ENCODE measurements around the gene UBE3D. TPM values are rescaled to one million over a fixed set of nuclear protein-coding genes. Genes with fewer than 3 reads are reported as not detected.
"Not testable (repeated sequence)": the region's sequence is repeated elsewhere in the genome, so short reads cannot be mapped to it uniquely, and the experiment has no call there.

The UBE3D gene
- total RNA-seq, 1 donor from 2014 or later: 17.2 TPM

DNA sequence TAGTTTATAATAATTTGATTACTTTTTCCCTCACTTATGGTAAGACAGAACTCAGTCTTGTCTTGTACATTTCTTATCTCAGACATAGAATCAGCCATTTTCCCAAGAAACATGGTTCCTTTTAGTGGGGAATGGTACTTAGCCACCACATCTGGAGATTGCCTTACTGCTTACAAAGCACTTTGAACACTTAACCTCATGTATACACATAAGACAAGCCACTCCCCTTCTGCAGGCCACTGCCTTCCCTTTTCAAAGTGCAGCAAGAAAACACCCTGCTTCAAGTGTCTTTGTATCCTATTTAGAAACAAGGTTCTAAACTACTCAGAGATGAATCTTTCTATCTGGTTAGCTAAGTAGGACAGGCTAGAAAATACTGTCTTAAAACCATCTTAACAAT lies 159.2 kb downstream of the UBE3D start:
- Histone ChIP-seq H3K4me1 (ENCODE audit: control insufficient read depth in 3 of 3, insufficient read depth in 3 of 3, low read length in 3 of 3) (peaks cover 6 to 11% (median 11%) of the 10 kb centered on the region in 3 donors), H3K4me3 (ENCODE audit: low read length in 3 of 3) (no peak overlapping the region), H3K9ac (ENCODE audit: low read depth in 1 of 3, low read length in 3 of 3) (no peak overlapping the region), H3K36me3 (ENCODE audit: control insufficient read depth in 3 of 3, insufficient read depth in 3 of 3, low read length in 3 of 3) (no peaks in the 10 kb centered on the region), H3K9me3 (ENCODE audit: control insufficient read depth in 3 of 3, low read length in 3 of 3) (no peaks in the 10 kb centered on the region), H3K27me3 (ENCODE audit: control insufficient read depth in 3 of 3, insufficient read depth in 3 of 3, low read length in 3 of 3) (no peaks in the 10 kb centered on the region), H3K27ac (ENCODE audit: low read depth, low read length) (no peak overlapping the region)

- Histone ChIP-seq H3K4me3 (ENCODE audit: low read length in 3 of 3) (no peak overlapping the region), H3K9ac (ENCODE audit: low read depth in 1 of 3, low read length in 3 of 3) (no peak overlapping the region), H3K27ac (ENCODE audit: low read depth, low read length) (no peak overlapping the region), H3K36me3 (ENCODE audit: control insufficient read depth in 3 of 3, insufficient read depth in 3 of 3, low read length in 3 of 3) (no peaks in the 10 kb centered on the region), H3K27me3 (ENCODE audit: control insufficient read depth in 3 of 3, insufficient read depth in 3 of 3, low read length in 3 of 3) (no peaks in the 10 kb centered on the region), H3K4me1 (ENCODE audit: control insufficient read depth in 3 of 3, insufficient read depth in 3 of 3, low read length in 3 of 3) (peaks cover 0 to 5% (median under 1%) of the 10 kb centered on the region in 3 donors), H3K9me3 (ENCODE audit: control insufficient read depth in 3 of 3, low read length in 3 of 3) (no peaks in the 10 kb centered on the region)
Measured at GRCh38 chr6:82904860-82905259, 160.8 kb downstream of the UBE3D start.

GRCh38 chr6:82904257-82904656 lies 161.4 kb downstream of the UBE3D start:
- no peaks in the 10 kb centered on the region for H3K27me3 ChIP-seq (ENCODE audit: control insufficient read depth in 3 of 3, insufficient read depth in 3 of 3, low read length in 3 of 3)

GRCh38 chr6:82902290-82902689 lies 163.4 kb downstream of the UBE3D start:
- Histone ChIP-seq H3K4me1 (ENCODE audit: control insufficient read depth in 3 of 3, insufficient read depth in 3 of 3, low read length in 3 of 3) (no peaks in the 10 kb centered on the region), H3K27me3 (ENCODE audit: control insufficient read depth in 3 of 3, insufficient read depth in 3 of 3, low read length in 3 of 3) (no peaks in the 10 kb centered on the region), H3K9ac (ENCODE audit: low read depth in 1 of 3, low read length in 3 of 3) (no peak overlapping the region), H3K4me3 (ENCODE audit: low read length in 3 of 3) (no peak overlapping the region), H3K36me3 (ENCODE audit: control insufficient read depth in 3 of 3, insufficient read depth in 3 of 3, low read length in 3 of 3) (no peaks in the 10 kb centered on the region), H3K27ac (ENCODE audit: low read depth, low read length) (no peak overlapping the region), H3K9me3 (ENCODE audit: control insufficient read depth in 3 of 3, low read length in 3 of 3) (no peaks in the 10 kb centered on the region)

More at GRCh38 chr6:82904257-82904656, 161.4 kb downstream of the UBE3D start:
- H3K27ac ChIP-seq (ENCODE audit: low read depth, low read length): no peak overlapping the region
- no peaks in the 10 kb centered on the region for H3K9me3 ChIP-seq (ENCODE audit: control insufficient read depth in 3 of 3, low read length in 3 of 3)
- no peak overlapping the region for H3K9ac ChIP-seq (ENCODE audit: low read depth in 1 of 3, low read length in 3 of 3)
- H3K4me3 ChIP-seq (ENCODE audit: low read length in 3 of 3): no peak overlapping the region
- no peaks in the 10 kb centered on the region for H3K4me1 ChIP-seq (ENCODE audit: control insufficient read depth in 3 of 3, insufficient read depth in 3 of 3, low read length in 3 of 3)
- H3K36me3 ChIP-seq (ENCODE audit: control insufficient read depth in 3 of 3, insufficient read depth in 3 of 3, low read length in 3 of 3): no peaks in the 10 kb centered on the region

DNA sequence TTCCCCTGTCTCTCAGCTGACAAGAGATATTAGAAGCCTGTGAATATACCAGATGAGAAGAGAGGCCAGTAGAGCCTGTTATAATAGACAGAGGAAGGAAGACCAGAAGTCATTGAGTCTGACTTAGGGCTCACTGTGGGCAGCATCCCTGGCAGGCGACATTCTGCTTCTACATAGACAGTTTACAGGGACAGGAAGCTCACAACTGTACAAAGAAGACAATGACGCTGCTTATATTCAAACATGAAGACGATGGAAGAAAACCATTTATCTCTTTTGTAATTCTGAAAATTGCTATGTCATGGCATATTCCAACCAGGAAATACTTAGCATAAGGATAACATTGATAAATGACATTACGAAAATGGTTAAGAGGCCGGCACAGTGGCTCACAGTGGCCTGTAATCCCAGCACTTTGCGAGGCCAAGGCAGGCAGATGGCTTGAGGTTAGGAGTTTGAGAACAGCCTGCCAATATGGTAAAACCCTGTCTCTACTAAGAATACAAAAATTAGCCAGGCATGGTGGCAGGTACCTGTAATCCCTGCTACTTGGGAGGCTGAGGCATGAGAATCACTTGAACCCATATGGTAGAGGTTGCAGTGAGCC lies 170.9 kb downstream of the UBE3D start:
- H3K9ac ChIP-seq (ENCODE audit: low read depth in 1 of 3, low read length in 3 of 3): no peak overlapping the region
- no peak overlapping the region for H3K27ac ChIP-seq (ENCODE audit: low read depth, low read length)
- peaks cover 0 to 3% (median 0%) of the 10 kb centered on the region in 3 donors for H3K36me3 ChIP-seq (ENCODE audit: control insufficient read depth in 3 of 3, insufficient read depth in 3 of 3, low read length in 3 of 3)
- H3K4me1 ChIP-seq (ENCODE audit: control insufficient read depth in 3 of 3, insufficient read depth in 3 of 3, low read length in 3 of 3): no peaks in the 10 kb centered on the region
- H3K9me3 ChIP-seq (ENCODE audit: control insufficient read depth in 3 of 3, low read length in 3 of 3): no peaks in the 10 kb centered on the region
- no peak overlapping the region for H3K4me3 ChIP-seq (ENCODE audit: low read length in 3 of 3)
- no peaks in the 10 kb centered on the region for H3K27me3 ChIP-seq (ENCODE audit: control insufficient read depth in 3 of 3, insufficient read depth in 3 of 3, low read length in 3 of 3)

DNA sequence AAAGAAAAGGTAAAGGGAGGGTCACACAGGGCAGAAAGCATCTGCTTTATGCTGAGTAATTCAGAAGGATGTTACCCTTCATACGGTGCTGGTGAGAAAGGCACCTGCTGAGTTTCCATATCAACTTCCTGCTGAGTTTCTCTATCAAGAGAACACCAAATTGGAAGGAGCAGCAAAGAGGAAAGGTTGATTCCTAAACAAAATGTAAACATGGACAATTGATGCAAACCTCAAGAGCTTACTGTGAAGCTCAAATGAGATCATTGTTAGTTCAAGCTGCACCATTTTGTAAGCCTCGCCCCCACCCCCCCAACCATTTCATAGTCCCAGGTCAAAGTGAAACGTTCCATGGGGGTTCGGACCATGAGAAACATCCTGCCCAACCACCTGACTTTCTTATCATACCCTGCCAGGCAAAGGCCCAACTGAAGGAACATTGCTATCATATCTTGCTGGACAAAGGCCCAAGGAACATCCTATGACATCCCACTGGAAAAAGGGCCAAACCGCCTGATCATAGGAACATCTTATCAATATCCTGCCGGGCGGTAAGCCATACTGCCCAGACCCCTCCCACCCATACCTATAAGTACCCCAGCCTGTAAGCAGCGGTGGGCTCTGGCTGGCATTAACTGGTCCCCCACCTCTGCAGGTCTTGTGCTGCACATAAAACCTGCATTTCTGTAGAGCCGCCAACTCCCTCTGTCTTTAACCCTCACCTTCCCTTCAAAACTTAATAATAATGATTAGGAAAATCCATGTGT lies 171.6 kb downstream of the UBE3D start:
- Histone ChIP-seq H3K9me3 (ENCODE audit: control insufficient read depth in 3 of 3, low read length in 3 of 3) (no peaks in the 10 kb centered on the region), H3K4me3 (ENCODE audit: low read length in 3 of 3) (no peak overlapping the region), H3K27ac (ENCODE audit: low read depth, low read length) (no peak overlapping the region), H3K4me1 (ENCODE audit: control insufficient read depth in 3 of 3, insufficient read depth in 3 of 3, low read length in 3 of 3) (no peaks in the 10 kb centered on the region), H3K36me3 (ENCODE audit: control insufficient read depth in 3 of 3, insufficient read depth in 3 of 3, low read length in 3 of 3) (peaks cover 0 to 3% (median 0%) of the 10 kb centered on the region in 3 donors), H3K27me3 (ENCODE audit: control insufficient read depth in 3 of 3, insufficient read depth in 3 of 3, low read length in 3 of 3) (no peaks in the 10 kb centered on the region), H3K9ac (ENCODE audit: low read depth in 1 of 3, low read length in 3 of 3) (no peak overlapping the region)

GRCh38 chr6:82891503-82891902 lies 174.1 kb downstream of the UBE3D start:
- not testable (repeated sequence) for H3K4me1 ChIP-seq (ENCODE audit: control insufficient read depth in 3 of 3, insufficient read depth in 3 of 3, low read length in 3 of 3); H3K27ac ChIP-seq (ENCODE audit: low read depth, low read length); H3K36me3 ChIP-seq (ENCODE audit: control insufficient read depth in 3 of 3, insufficient read depth in 3 of 3, low read length in 3 of 3); H3K9me3 ChIP-seq (ENCODE audit: control insufficient read depth in 3 of 3, low read length in 3 of 3); H3K27me3 ChIP-seq (ENCODE audit: control insufficient read depth in 3 of 3, insufficient read depth in 3 of 3, low read length in 3 of 3); H3K4me3 ChIP-seq (ENCODE audit: low read length in 3 of 3); H3K9ac ChIP-seq (ENCODE audit: low read depth in 1 of 3, low read length in 3 of 3)

DNA sequence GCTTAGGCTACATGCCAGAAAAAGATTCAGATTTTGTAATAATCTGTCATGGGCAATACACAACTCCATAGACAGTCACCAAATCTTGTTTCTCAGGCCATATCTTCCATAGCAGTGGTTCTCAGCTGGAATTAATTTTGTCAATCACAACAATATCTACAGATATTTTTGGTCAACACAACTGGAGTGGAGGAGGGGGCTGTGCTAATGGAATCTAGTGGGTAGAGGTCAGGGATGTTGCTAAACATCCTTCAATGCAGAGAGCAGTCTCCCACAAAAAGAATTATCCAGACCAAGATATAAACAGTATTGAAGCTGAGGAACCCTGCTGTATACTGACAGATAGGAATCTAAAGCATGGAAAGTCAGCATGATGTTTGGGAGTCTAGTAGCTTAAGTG lies 174.6 kb downstream of the UBE3D start:
- Histone ChIP-seq H3K27me3 (ENCODE audit: control insufficient read depth in 3 of 3, insufficient read depth in 3 of 3, low read length in 3 of 3) (no peaks in the 10 kb centered on the region), H3K4me1 (ENCODE audit: control insufficient read depth in 3 of 3, insufficient read depth in 3 of 3, low read length in 3 of 3) (no peaks in the 10 kb centered on the region), H3K4me3 (ENCODE audit: low read length in 3 of 3) (no peak overlapping the region), H3K27ac (ENCODE audit: low read depth, low read length) (no peak overlapping the region), H3K9ac (ENCODE audit: low read depth in 1 of 3, low read length in 3 of 3) (no peak overlapping the region), H3K9me3 (ENCODE audit: control insufficient read depth in 3 of 3, low read length in 3 of 3) (no peaks in the 10 kb centered on the region), H3K36me3 (ENCODE audit: control insufficient read depth in 3 of 3, insufficient read depth in 3 of 3, low read length in 3 of 3) (peaks cover 0 to 3% (median 0%) of the 10 kb centered on the region in 3 donors)

DNA sequence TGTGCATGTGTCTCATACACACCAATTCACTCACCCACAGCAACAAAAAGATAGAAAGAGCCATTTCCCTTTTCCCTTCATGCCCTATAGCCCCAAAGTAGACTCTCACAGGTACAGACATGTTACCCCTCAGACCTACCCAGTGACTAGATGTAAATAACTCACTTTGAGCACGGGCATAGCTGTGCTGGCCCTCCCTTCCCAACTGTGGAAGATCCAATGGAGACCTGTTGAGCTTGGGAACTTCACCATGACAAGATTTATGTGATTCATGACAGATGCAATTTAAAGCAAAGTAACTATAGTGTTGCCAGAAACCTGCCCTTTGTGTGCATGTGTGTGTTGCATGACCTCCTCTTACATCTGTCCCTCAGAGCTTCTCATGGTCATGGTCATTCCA lies 175.4 kb downstream of the UBE3D start:
- Histone ChIP-seq H3K27ac (ENCODE audit: low read depth, low read length) (no peak overlapping the region), H3K36me3 (ENCODE audit: control insufficient read depth in 3 of 3, insufficient read depth in 3 of 3, low read length in 3 of 3) (peaks cover 0 to 3% (median 0%) of the 10 kb centered on the region in 3 donors), H3K9me3 (ENCODE audit: control insufficient read depth in 3 of 3, low read length in 3 of 3) (no peaks in the 10 kb centered on the region), H3K4me1 (ENCODE audit: control insufficient read depth in 3 of 3, insufficient read depth in 3 of 3, low read length in 3 of 3) (no peaks in the 10 kb centered on the region), H3K9ac (ENCODE audit: low read depth in 1 of 3, low read length in 3 of 3) (no peak overlapping the region), H3K4me3 (ENCODE audit: low read length in 3 of 3) (no peak overlapping the region), H3K27me3 (ENCODE audit: control insufficient read depth in 3 of 3, insufficient read depth in 3 of 3, low read length in 3 of 3) (no peaks in the 10 kb centered on the region)

DNA sequence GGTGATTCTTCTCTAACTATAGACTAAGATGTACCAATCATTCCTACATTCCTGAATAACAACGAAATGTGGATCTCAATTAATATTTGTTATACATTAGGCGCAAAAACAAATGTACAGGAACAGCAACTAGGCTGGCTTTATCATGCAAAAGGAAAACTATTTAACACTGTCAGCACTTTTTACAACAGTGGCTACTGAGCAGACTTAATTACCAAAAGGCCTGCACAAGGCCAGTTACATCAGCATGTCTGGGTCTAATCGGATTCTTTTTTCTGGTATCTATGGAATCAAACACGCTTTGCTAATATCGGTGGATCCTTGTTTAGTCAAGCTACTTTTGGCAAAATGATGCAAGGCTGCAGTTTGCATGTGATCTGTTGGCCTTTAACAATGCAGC lies 176.5 kb downstream of the UBE3D start:
- Histone ChIP-seq H3K36me3 (ENCODE audit: control insufficient read depth in 3 of 3, insufficient read depth in 3 of 3, low read length in 3 of 3) (peaks cover 0 to 3% (median 0%) of the 10 kb centered on the region in 3 donors), H3K27me3 (ENCODE audit: control insufficient read depth in 3 of 3, insufficient read depth in 3 of 3, low read length in 3 of 3) (no peaks in the 10 kb centered on the region), H3K27ac (ENCODE audit: low read depth, low read length) (no peak overlapping the region), H3K9ac (ENCODE audit: low read depth in 1 of 3, low read length in 3 of 3) (no peak overlapping the region), H3K9me3 (ENCODE audit: control insufficient read depth in 3 of 3, low read length in 3 of 3) (no peaks in the 10 kb centered on the region), H3K4me3 (ENCODE audit: low read length in 3 of 3) (no peak overlapping the region), H3K4me1 (ENCODE audit: control insufficient read depth in 3 of 3, insufficient read depth in 3 of 3, low read length in 3 of 3) (no peaks in the 10 kb centered on the region)
